Measurements from ENCODE around the gene KIAA1217.

KIAA1217 gene

GRCh38 chr10:24397662-24398061, 188.7 kb downstream of the KIAA1217 start:
- TF ChIP-seq GATA1 (IDR thresholded peaks at IDR 0.05; ENCODE audit: low read depth, low read length) (no peak), POLR2A (IDR thresholded peaks at IDR 0.05; ENCODE audit: low read length) (no peak)
- DNase-seq, result no peak

- TF ChIP-seq POLR2A (IDR thresholded peaks at IDR 0.05; ENCODE audit: low read length) (no peak), GATA1 (IDR thresholded peaks at IDR 0.05; ENCODE audit: low read depth, low read length) (no peak)
- DNase-seq, result no peak
Observed at GRCh38 chr10:24404567-24404966, 195.6 kb downstream of the KIAA1217 start.

DNA sequence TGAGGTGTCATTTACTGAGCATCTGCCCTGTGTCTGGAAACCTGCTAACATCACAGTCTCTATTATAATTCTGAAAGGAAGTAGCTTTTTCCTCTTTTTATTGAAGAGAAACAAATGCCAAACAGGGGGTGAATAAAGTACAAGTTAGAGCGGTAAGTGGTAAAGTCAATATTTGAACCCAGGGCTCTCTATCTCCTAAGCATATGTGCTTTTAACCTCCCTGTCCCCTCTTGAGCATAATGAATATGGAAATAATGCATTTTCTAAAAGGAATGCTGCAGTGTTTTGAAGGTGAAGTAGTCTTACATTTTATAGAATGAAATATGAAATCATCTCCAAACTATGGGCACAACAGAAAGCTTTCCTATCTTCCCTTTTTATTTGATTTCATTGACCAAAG, 196.7 kb downstream of the KIAA1217 start:
- no peak for DNase-seq
- TF ChIP-seq GATA1 (IDR thresholded peaks at IDR 0.05; ENCODE audit: low read depth, low read length) (no peak), POLR2A (IDR thresholded peaks at IDR 0.05; ENCODE audit: low read length) (no peak)

DNA sequence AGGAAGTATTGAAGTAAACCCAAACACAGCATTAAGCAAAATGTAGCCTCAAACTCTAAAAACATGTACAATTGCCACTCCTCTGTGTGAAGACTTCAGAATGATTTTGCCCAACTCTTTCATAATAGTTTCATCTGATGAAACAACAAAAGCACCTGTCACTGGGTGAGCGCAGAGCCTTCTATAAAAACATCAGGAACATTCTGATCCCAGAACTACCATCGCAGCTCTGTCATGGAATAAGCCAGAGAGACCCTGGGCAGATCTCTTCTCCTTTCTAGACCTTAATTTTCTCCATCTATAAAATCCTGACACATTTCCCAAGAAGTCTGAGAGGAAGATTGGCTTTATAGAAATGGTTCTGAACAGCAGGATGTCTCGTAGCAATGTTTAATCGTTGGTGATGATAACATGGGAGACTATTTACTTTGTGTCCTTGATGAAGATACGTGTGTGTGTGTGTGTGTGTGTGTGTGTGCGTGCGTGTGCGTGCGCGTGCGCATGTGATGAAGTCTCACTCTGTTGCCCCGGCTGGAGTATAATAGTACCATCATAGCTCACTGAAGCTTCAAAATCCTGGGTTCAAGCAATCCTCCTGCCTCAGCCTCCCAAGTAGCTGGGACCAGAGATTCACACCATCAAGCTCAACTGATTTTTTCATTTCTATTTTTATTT, 198.0 kb downstream of the KIAA1217 start:
- no peak for DNase-seq
- TF ChIP-seq POLR2A (IDR thresholded peaks at IDR 0.05; ENCODE audit: low read length), result no peak
- TF ChIP-seq GATA1 (IDR thresholded peaks at IDR 0.05; ENCODE audit: low read depth, low read length), result no peak

GRCh38 chr10:24407928-24408327, 199.0 kb downstream of the KIAA1217 start:
- no peak for TF ChIP-seq GATA1 (IDR thresholded peaks at IDR 0.05; ENCODE audit: low read depth, low read length)
- no peak for TF ChIP-seq POLR2A (IDR thresholded peaks at IDR 0.05; ENCODE audit: low read length)
- no peak for DNase-seq

GRCh38 chr10:24408365-24408764, 199.4 kb downstream of the KIAA1217 start:
- no peak for DNase-seq
- no peak for TF ChIP-seq GATA1 (IDR thresholded peaks at IDR 0.05; ENCODE audit: low read depth, low read length)
- TF ChIP-seq POLR2A (IDR thresholded peaks at IDR 0.05; ENCODE audit: low read length), result no peak

GRCh38 chr10:24414597-24414996, 205.7 kb downstream of the KIAA1217 start:
- no peak for TF ChIP-seq GATA1 (IDR thresholded peaks at IDR 0.05; ENCODE audit: low read depth, low read length)
- no peak for TF ChIP-seq POLR2A (IDR thresholded peaks at IDR 0.05; ENCODE audit: low read length)
- no peak for DNase-seq

GRCh38 chr10:24415455-24416125, 206.7 kb downstream of the KIAA1217 start:
- no peak for DNase-seq
- TF ChIP-seq POLR2A (IDR thresholded peaks at IDR 0.05; ENCODE audit: low read length) (no peak), GATA1 (IDR thresholded peaks at IDR 0.05; ENCODE audit: low read depth, low read length) (no peak)

GRCh38 chr10:24416248-24416647, 207.3 kb downstream of the KIAA1217 start:
- DNase-seq, result no peak
- TF ChIP-seq GATA1 (IDR thresholded peaks at IDR 0.05; ENCODE audit: low read depth, low read length) (no peak), POLR2A (IDR thresholded peaks at IDR 0.05; ENCODE audit: low read length) (no peak)

GRCh38 chr10:24417053-24417452, 208.1 kb downstream of the KIAA1217 start:
- no peak for DNase-seq
- TF ChIP-seq GATA1 (IDR thresholded peaks at IDR 0.05; ENCODE audit: low read depth, low read length), result no peak
- no peak for TF ChIP-seq POLR2A (IDR thresholded peaks at IDR 0.05; ENCODE audit: low read length)

DNA sequence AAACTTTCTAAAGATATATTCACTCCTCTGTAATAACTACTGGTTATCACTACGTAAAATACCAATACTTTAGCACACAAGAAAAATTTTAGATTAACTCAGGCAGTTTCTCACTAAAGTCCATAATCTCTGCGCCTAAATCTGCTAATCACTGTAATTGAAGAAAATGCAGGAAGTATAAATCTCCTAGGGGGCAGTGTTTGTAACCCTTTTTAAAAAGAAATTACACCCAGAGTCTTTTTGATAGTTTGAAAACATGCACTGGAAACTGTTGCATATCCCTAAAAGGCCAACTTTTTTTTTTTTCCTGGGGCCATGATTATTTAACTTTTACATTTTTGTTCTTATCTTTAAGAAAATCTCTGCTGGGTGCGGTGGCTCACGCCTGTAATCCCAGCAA, 209.6 kb downstream of the KIAA1217 start:
- no peak for DNase-seq
- TF ChIP-seq GATA1 (IDR thresholded peaks at IDR 0.05; ENCODE audit: low read depth, low read length) (no peak), POLR2A (IDR thresholded peaks at IDR 0.05; ENCODE audit: low read length) (no peak)

DNA sequence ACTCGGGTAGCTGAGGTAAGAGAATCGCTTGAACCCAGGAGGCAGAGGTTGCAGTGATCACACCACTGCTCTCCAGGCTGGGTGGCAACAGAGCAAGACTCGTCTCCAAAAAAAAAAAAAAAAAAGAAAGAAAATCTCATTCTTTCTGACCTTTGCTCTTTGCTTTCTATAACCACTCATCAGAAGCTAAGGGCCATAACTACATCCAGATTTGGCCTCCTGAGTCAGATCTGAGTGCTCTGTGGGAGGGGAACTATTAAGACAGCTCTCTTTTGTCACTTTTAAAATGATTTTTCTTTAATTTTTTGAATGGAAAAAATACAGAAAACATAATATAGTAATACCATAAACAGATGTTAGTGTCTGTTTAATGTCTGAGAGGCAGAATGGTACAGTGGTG, 210.1 kb downstream of the KIAA1217 start:
- no peak for TF ChIP-seq POLR2A (IDR thresholded peaks at IDR 0.05; ENCODE audit: low read length)
- DNase-seq, result no peak

DNA sequence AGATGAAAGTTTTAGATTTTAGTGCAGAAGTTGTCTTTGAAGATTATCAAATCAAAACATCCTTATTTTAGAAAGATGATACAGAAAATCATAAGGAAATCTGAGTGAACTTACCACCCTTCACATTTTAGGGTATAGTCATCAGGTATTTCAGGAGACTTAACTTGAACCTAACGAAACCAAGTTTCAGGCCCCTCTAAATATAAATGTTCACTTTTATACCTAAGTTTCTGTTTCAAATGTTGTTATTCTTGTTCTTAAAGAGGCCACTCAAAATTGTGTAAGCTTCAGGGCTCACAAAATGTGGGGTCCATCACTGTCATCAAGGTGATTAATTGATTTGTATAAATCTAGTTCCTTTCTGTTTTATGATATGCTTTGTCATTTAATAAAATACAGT, 216.2 kb downstream of the KIAA1217 start:
- DNase-seq, result no peak
- no peak for TF ChIP-seq GATA1 (IDR thresholded peaks at IDR 0.05; ENCODE audit: low read depth, low read length)
- no peak for TF ChIP-seq POLR2A (IDR thresholded peaks at IDR 0.05; ENCODE audit: low read length)

DNA sequence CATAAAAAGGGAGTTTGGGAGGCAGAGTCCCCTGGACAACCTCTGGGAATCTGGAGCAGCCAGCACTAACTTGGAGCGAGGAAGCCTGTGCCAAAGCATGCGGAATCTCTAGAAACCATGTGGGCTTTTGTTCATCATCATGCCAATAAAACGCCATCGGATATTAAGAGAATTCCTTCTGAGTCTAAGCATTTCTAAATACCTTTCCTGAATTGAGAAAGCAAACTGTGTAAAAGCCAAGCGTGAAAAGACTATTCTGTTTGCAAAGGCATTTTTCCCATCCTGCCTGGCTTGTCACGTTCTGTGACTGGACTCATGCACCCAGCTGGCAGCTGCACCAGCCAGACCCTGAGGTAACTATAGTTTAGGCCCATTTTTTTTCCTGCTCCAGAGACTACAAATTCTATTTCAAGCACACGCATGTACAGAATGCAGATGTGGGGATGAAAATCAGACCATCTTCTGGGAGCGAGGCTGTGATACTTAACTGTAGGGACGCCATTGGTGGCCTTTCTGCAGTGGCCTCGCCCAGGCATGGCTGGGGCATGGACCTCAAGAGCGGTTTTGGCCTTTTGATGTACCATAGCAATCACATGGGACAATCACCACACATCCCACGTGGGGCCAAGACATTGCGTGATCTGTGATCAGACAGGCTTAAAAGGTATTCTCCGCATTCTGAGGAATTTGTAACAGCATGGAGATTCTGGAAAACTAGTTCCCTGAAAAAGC, 218.9 kb downstream of the KIAA1217 start:
- DNase-seq, result no peak
- TF ChIP-seq POLR2A (IDR thresholded peaks at IDR 0.05; ENCODE audit: low read length) (no peak), GATA1 (IDR thresholded peaks at IDR 0.05; ENCODE audit: low read depth, low read length) (no peak)

- TF ChIP-seq GATA1 (IDR thresholded peaks at IDR 0.05; ENCODE audit: low read depth, low read length) (no peak), POLR2A (IDR thresholded peaks at IDR 0.05; ENCODE audit: low read length) (no peak)
- no peak for DNase-seq
Observed at GRCh38 chr10:24428410-24428782, 219.5 kb downstream of the KIAA1217 start.
